GM12864 (cell line): Measurements from ENCODE around the gene MKNK1.

Experiments
- DNase-seq: peaks from one replicate; pipeline ENCODE4 v3.0.0-alpha.2; 2011; ENCODE audit warnings: low read depth
- H3K4me3 ChIP-seq: 2 replicates; pipeline ENCODE4 v1.5.1; 2011; ENCODE audit warnings: mild to moderate bottlenecking, low read depth, low read length, control low read depth
- CTCF ChIP-seq: IDR thresholded peaks from 2 replicates; pipeline ENCODE4 v1.5.1; 2011; ENCODE audit warnings: low read depth, mild to moderate bottlenecking, moderate library complexity, low read length, control low read depth, inconsistent platforms; ENCODE audit errors: missing control alignments

MKNK1 gene

GRCh38 chr1:46646844-46647243 lies 42.8 kb upstream of the MKNK1 start:
- H3K4me3 ChIP-seq, result no peak overlapping the region
- no peak for TF ChIP-seq CTCF
- DNase-seq, result no peak

- no peak for TF ChIP-seq CTCF
- no peak for DNase-seq
- H3K4me3 ChIP-seq, result no peak overlapping the region
Observed at GRCh38 chr1:46646331-46646730, 42.3 kb upstream of the MKNK1 start.

DNA sequence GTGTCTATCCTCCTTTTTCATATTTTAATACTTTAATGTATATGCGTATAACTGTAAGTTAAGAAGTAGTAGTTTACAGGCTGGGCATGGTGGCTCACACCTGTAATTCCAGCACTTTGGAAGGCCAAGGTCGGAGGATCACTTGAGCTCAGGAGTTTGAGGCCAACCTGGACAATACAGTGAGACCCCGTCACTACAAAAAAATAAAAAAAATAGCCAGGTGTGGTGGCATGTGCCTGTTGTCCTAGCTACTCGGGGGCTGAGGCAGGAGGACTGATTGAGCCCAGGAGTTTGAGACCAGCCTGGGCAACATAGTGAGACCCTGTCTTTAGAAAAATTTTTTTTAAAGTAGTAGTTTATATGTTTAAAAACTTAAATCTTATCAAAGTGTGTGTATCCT lies 41.7 kb upstream of the MKNK1 start:
- no peak for TF ChIP-seq CTCF
- no peak overlapping the region for H3K4me3 ChIP-seq
- no peak for DNase-seq

- no peak for DNase-seq
- TF ChIP-seq CTCF, result no peak
- H3K4me3 ChIP-seq, result no peak overlapping the region
Observed at GRCh38 chr1:46643368-46643775, 39.3 kb upstream of the MKNK1 start.

DNA sequence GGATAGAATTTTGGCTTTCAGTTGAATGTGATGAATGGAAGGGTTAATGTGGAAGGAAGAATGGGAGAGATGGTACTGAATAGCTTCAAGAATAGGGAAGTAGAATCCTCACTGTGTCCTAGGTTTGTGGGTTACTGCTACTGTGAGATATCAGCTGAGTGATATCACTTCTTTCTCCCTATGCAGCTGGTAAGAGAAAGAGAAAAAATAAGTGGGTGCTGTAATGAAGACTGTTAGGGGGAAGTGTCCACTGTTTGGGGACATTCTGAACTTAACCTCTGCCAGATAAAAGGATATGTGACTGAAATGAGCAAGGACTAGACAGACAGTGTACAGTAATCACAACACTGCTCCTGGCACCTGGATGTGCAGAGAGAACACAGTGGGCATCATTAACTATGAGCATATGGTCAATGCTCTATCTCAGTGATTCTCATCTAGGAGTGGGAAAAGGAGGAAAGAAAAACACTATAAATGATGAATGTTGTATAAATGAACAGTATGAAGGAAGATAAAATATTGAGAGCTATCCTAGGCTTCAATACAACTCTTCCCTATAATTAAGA lies 38.1 kb upstream of the MKNK1 start:
- H3K4me3 ChIP-seq, result no peak overlapping the region
- DNase-seq, result no peak
- no peak for TF ChIP-seq CTCF

DNA sequence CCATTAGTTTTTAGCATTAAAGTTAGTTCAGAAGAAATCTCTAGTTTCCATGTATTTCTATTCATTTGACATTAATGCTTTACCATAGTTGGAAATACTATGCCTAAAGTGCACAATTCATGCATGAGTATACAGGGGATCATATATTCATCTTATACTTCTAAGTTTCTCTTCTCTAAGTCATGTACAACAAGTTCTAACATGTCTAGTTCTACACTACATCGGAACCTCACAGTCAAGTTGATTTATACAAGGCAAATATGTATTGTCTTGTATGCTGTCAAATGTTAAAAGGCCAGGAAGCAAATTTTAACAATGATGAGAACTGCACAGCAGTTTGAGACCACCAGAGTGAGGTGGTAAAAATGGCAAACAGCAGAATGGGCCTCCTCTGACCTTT lies 35.5 kb upstream of the MKNK1 start:
- no peak overlapping the region for H3K4me3 ChIP-seq
- TF ChIP-seq CTCF, result no peak

DNA sequence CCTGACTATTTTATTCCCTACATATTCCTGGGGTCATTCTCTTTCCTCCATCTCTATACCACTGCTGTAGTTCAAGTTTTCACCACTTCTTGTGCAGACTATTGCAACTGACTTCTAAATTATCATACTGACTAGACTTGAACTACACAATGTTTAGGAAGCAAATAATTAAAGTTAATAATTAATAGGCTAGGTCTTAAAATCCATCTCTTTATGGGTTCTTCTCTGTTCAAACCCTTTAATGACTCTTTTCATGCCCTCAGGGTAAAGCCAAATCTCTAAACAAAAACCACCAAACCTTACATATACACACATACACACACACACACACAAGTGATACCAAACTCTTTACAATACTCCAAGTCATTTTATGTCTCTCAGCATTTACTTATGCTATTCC lies 34.9 kb upstream of the MKNK1 start:
- DNase-seq, result no peak
- H3K4me3 ChIP-seq, result no peak overlapping the region
- TF ChIP-seq CTCF, result no peak

More for the DNA sequence above, 35.5 kb upstream of the MKNK1 start:
- no peak for DNase-seq
